ENCODE data around the gene ZFPM1. TPM values are rescaled to one million over a fixed set of nuclear protein-coding genes. Genes with fewer than 3 reads are reported as not detected.

Gene ZFPM1
- total and polyA plus RNA-seq, 2 of the 8 experiments (the other 6 are each of a cell fraction or from before 2014, with no cell fraction given): 0.74 to 4.8 TPM

DNA sequence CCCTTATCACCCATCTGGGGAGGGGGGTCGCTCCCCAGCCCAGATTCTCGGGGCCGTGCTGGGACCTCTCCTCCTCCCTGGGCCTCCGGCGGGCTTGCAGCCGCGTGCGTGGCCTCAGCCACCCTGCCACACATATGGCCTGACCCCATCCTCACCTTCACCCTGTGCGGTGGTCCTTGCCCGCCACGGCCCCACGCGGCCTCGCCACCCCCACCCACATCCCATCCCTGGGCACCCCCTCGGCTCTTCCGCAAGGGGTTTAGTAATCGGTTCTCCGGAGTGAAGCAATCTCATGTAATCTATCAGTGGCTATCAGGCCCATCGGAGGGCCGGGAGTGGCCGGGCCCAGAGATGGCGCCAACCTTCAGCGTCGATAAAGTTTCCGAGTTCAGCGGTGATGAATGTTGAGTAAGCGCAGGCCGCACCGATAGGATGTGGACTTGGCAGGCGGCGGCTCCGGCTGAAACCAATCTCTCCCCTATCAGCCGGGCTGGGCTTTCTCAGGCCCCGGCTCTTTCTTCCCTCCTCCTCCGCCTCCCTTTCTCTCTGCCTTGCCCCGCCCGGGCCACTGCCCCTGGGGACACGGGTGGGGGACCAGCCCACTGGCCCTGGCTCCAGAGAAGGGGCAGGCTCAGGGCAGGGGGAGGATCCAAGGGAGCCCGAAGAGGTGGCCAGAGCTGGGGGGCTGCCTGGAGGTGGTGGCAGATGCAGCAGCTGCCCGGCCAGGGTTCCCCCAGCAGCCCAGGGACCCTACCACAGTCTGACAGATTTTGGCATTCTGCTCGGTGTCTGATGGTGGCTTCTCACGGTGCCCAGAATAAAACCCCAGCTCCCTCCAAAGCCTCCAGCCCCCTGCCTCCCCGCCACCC lies 20.8 kb downstream of the ZFPM1 start (continued):
- TF ChIP-seq USF2 (IDR thresholded peaks at IDR 0.05; ENCODE audit: low read length) (no peak), TCF12 (IDR thresholded peaks at IDR 0.05; ENCODE audit: low read depth, low read length) (no peak), EP300 (IDR thresholded peaks at IDR 0.05; ENCODE audit: borderline replicate concordance in 1 of 2, low read depth in 2 of 2, low read length in 2 of 2) (no peak), CBX5 (IDR thresholded peaks at IDR 0.05; ENCODE audit: low read depth, low read length) (no peak)
